Measurements from ENCODE around the gene RALGPS1.

RALGPS1 gene

GRCh38 chr9:127129073-127129717 is 214.6 kb downstream of the RALGPS1 start:
- no peaks in the 10 kb centered on the region for H3K9me2 ChIP-seq (replicated peaks; ENCODE audit: insufficient read depth, low read length)
- no peaks in the 10 kb centered on the region for H3F3A ChIP-seq (ENCODE audit: insufficient read depth, low read length)
- no peak for DNase-seq
- no peak overlapping the region for H3K4me2 ChIP-seq (ENCODE audit: low read depth, low read length)
- no peak overlapping the region for H3K27ac ChIP-seq (ENCODE audit: low read length)
- no peaks in the 10 kb centered on the region for H4K20me1 ChIP-seq (ENCODE audit: insufficient read depth, low read length)
- no peak overlapping the region for H2AFZ ChIP-seq (ENCODE audit: low read length)
- H3K27me3 ChIP-seq (replicated peaks; ENCODE audit: insufficient read depth, low read length), result no peaks in the 10 kb centered on the region
- no peak for TF ChIP-seq EZH2phosphoT487 (IDR thresholded peaks at IDR 0.05; ENCODE audit: low read length)
- TF ChIP-seq EZH2 (optimal IDR thresholded peaks at IDR 0.05; ENCODE audit: low read depth, low read length), result no peak
- TF ChIP-seq CTCF (IDR thresholded peaks at IDR 0.05; ENCODE audit: low read length), result no peak
- H3K9me3 ChIP-seq (replicated peaks; ENCODE audit: insufficient read depth, low read length), result no peaks in the 10 kb centered on the region
- no peaks in the 10 kb centered on the region for H3K36me3 ChIP-seq (replicated peaks; ENCODE audit: insufficient read depth, low read length)
- H3K4me3 ChIP-seq (ENCODE audit: low read length), result no peak overlapping the region
- H3K4me1 ChIP-seq (ENCODE audit: low read length), result no peaks in the 10 kb centered on the region
- H3K9ac ChIP-seq (ENCODE audit: low read length), result no peak overlapping the region
- no peaks in the 10 kb centered on the region for H3K79me2 ChIP-seq (ENCODE audit: low read length)

GRCh38 chr9:127129718-127130085 is 215.1 kb downstream of the RALGPS1 start:
- Histone ChIP-seq H3K4me3 (ENCODE audit: low read length) (no peak overlapping the region), H3K36me3 (replicated peaks; ENCODE audit: insufficient read depth, low read length) (no peaks in the 10 kb centered on the region), H3K27ac (ENCODE audit: low read length) (no peak overlapping the region), H3K79me2 (ENCODE audit: low read length) (no peaks in the 10 kb centered on the region), H3F3A (ENCODE audit: insufficient read depth, low read length) (no peaks in the 10 kb centered on the region), H3K9me2 (replicated peaks; ENCODE audit: insufficient read depth, low read length) (no peaks in the 10 kb centered on the region), H3K9ac (ENCODE audit: low read length) (no peak overlapping the region), H3K27me3 (replicated peaks; ENCODE audit: insufficient read depth, low read length) (no peaks in the 10 kb centered on the region), H3K4me2 (ENCODE audit: low read depth, low read length) (no peak overlapping the region), H4K20me1 (ENCODE audit: insufficient read depth, low read length) (no peaks in the 10 kb centered on the region), H2AFZ (ENCODE audit: low read length) (no peak overlapping the region), H3K9me3 (replicated peaks; ENCODE audit: insufficient read depth, low read length) (no peaks in the 10 kb centered on the region), H3K4me1 (ENCODE audit: low read length) (no peaks in the 10 kb centered on the region)
- DNase-seq, result no peak
- TF ChIP-seq EZH2 (optimal IDR thresholded peaks at IDR 0.05; ENCODE audit: low read depth, low read length) (no peak), EZH2phosphoT487 (IDR thresholded peaks at IDR 0.05; ENCODE audit: low read length) (no peak), CTCF (IDR thresholded peaks at IDR 0.05; ENCODE audit: low read length) (no peak)

- DNase-seq, result no peak
- H3K4me2 ChIP-seq (ENCODE audit: low read depth, low read length), result no peak overlapping the region
These were observed 215.7 kb downstream of the RALGPS1 start for GRCh38 chr9:127130235-127130634.

More at GRCh38 chr9:127130235-127130634, 215.7 kb downstream of the RALGPS1 start:
- Histone ChIP-seq H3K9ac (ENCODE audit: low read length) (no peak overlapping the region), H3K9me2 (replicated peaks; ENCODE audit: insufficient read depth, low read length) (no peaks in the 10 kb centered on the region), H3K27ac (ENCODE audit: low read length) (no peak overlapping the region), H3K9me3 (replicated peaks; ENCODE audit: insufficient read depth, low read length) (no peaks in the 10 kb centered on the region), H3K4me3 (ENCODE audit: low read length) (no peak overlapping the region), H2AFZ (ENCODE audit: low read length) (no peak overlapping the region), H4K20me1 (ENCODE audit: insufficient read depth, low read length) (no peaks in the 10 kb centered on the region), H3F3A (ENCODE audit: insufficient read depth, low read length) (no peaks in the 10 kb centered on the region), H3K27me3 (replicated peaks; ENCODE audit: insufficient read depth, low read length) (no peaks in the 10 kb centered on the region), H3K4me1 (ENCODE audit: low read length) (no peaks in the 10 kb centered on the region), H3K36me3 (replicated peaks; ENCODE audit: insufficient read depth, low read length) (no peaks in the 10 kb centered on the region), H3K79me2 (ENCODE audit: low read length) (no peaks in the 10 kb centered on the region)
- TF ChIP-seq EZH2 (optimal IDR thresholded peaks at IDR 0.05; ENCODE audit: low read depth, low read length) (no peak), EZH2phosphoT487 (IDR thresholded peaks at IDR 0.05; ENCODE audit: low read length) (no peak), CTCF (IDR thresholded peaks at IDR 0.05; ENCODE audit: low read length) (no peak)
